Measurements from ENCODE around the gene MED13L. TPM values are rescaled to one million over a fixed set of nuclear protein-coding genes. Genes with fewer than 3 reads are reported as not detected.

MED13L gene
- total RNA-seq, 2 experiments from 2014 or later, result 203 to 208 TPM

DNA sequence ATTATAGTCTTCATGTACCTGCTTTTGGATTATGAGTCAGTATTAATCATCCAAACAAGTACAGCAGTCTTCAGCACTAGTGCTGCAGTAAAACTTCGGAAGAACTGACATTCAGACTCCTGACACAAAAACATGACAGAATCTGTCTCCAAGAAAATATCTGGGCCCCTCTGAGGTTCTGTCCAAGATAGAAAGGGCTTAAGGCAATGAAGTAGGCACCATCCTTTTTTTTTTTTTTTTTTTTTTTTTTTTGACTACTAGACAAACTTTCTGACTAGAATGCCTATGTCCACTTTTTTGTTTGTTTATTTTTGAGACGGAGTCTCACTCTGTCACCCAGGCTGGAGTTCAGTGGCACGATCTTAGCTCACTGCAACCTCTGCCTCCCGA lies 112.5 kb downstream of the MED13L start:
- POLR2A ChIA-PET, result no interaction called here
- Histone ChIP-seq H3K9me3 (ENCODE audit: control insufficient read depth in 1 of 2, insufficient read depth in 1 of 2, low read length in 2 of 2) (no peaks in the 10 kb centered on the region), H3K27me3 (ENCODE audit: control insufficient read depth in 1 of 2, insufficient read depth in 2 of 2, low read length in 2 of 2) (no peaks in the 10 kb centered on the region), H3K27ac (ENCODE audit: low read depth in 1 of 2, low read length in 2 of 2) (no peak overlapping the region), H3K4me1 (ENCODE audit: insufficient read depth, low read length) (peaks cover 9% of the 10 kb centered on the region), H3K36me3 (ENCODE audit: insufficient read depth, low read length) (no peaks in the 10 kb centered on the region), H3K4me3 (ENCODE audit: low read length) (no peak overlapping the region)
- CTCF ChIA-PET, result interaction anchor here (0.7 to 1.7 kb wide), 3 partner anchors 12 to 74 kb away, joined by 3 to 8 read pairs (median 5); no protein-coding TSS in a partner anchor
- no peaks in the 10 kb centered on the region for H3K9me3 Mint-ChIP-seq
- intact Hi-C loops (cut with DNase I, micrococcal nuclease), result no loop called here
- ATAC-seq (ENCODE audit: poor library complexity) (no peak), DNase-seq (no peak)
- peak overlapping the region; percentile 26 for H3K27ac Mint-ChIP-seq
- peak overlapping the region; percentile 25 for H3K4me3 Mint-ChIP-seq
- no peaks in the 10 kb centered on the region for H3K36me3 Mint-ChIP-seq (ENCODE audit: low read depth)
- TF ChIP-seq, protein P1, sequence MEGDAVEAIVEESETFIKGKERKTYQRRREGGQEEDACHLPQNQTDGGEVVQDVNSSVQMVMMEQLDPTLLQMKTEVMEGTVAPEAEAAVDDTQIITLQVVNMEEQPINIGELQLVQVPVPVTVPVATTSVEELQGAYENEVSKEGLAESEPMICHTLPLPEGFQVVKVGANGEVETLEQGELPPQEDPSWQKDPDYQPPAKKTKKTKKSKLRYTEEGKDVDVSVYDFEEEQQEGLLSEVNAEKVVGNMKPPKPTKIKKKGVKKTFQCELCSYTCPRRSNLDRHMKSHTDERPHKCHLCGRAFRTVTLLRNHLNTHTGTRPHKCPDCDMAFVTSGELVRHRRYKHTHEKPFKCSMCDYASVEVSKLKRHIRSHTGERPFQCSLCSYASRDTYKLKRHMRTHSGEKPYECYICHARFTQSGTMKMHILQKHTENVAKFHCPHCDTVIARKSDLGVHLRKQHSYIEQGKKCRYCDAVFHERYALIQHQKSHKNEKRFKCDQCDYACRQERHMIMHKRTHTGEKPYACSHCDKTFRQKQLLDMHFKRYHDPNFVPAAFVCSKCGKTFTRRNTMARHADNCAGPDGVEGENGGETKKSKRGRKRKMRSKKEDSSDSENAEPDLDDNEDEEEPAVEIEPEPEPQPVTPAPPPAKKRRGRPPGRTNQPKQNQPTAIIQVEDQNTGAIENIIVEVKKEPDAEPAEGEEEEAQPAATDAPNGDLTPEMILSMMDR (IDR thresholded peaks at IDR 0.05), result no peak
- H3K27me3 Mint-ChIP-seq, result no peaks in the 10 kb centered on the region
- H3K4me1 Mint-ChIP-seq (ENCODE audit: low read depth), result peaks cover 60% of the 10 kb centered on the region

DNA sequence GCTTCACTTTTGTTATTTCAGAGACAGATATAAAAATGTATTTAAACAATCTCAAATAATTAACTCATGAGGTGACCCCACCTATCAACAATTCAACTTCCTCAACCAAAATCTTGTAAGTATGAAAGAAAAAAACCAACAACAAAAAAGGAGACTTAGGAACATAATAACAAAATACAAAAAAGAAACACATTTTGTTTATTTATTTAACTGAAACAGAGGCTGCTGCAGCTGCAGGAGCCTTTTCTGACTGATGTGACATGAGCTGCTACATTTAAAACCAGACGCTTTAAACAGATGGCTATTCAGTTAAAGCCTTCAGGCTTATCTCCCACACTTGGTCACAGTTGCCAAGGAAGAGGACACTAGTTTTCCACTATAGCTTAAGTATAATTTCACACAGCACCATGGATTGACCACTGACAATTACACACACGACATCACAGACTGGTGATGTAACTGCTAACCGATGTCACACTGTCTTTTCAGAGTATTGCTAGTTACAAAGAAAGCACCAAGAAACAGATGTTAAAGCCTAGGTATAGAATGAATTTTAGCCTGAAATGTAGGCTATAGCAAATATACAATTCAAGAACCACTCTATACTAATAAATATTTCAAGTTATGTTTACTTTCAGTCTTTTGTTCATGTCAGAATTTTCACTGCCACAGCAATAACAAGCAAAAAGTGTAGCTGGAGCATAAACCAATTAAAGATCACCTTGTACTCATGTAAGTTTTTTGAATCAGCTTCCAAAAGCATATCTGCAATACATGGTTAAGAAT lies 113.0 kb downstream of the MED13L start:
- H3K36me3 ChIP-seq (ENCODE audit: insufficient read depth, low read length), result no peaks in the 10 kb centered on the region
- no peaks in the 10 kb centered on the region for H3K27me3 Mint-ChIP-seq
- H3K36me3 Mint-ChIP-seq (ENCODE audit: low read depth), result no peaks in the 10 kb centered on the region
- peaks cover 57% of the 10 kb centered on the region for H3K4me1 Mint-ChIP-seq (ENCODE audit: low read depth)
- TF ChIP-seq, protein P1 (IDR thresholded peaks at IDR 0.05), result no peak
- peak overlapping the region; percentile 25 for H3K4me3 Mint-ChIP-seq
- ATAC-seq (ENCODE audit: poor library complexity) (no peak), DNase-seq (no peak)
- H3K27ac Mint-ChIP-seq, result peak overlapping the region; percentile 26
- ChIA-PET POLR2A (no interaction called here), CTCF (interaction anchor here (0.8 to 1.7 kb wide), 3 partner anchors 12 to 54 kb away, joined by 3 to 8 read pairs (median 5); no protein-coding TSS in a partner anchor)
- H3K9me3 ChIP-seq (ENCODE audit: control insufficient read depth in 1 of 2, insufficient read depth in 1 of 2, low read length in 2 of 2), result no peaks in the 10 kb centered on the region
- H3K9me3 Mint-ChIP-seq, result no peaks in the 10 kb centered on the region
- peaks cover 9% of the 10 kb centered on the region for H3K4me1 ChIP-seq (ENCODE audit: insufficient read depth, low read length)
- no peak overlapping the region for H3K4me3 ChIP-seq (ENCODE audit: low read length)
- no peak overlapping the region for H3K27ac ChIP-seq (ENCODE audit: low read depth in 1 of 2, low read length in 2 of 2)
- intact Hi-C loops (cut with DNase I, micrococcal nuclease), result loop anchor here in 1 of 2 experiments (5.0 kb wide), 1 partner anchor 33 kb away; no protein-coding TSS in a partner anchor
- H3K27me3 ChIP-seq (ENCODE audit: control insufficient read depth in 1 of 2, insufficient read depth in 2 of 2, low read length in 2 of 2), result no peaks in the 10 kb centered on the region

DNA sequence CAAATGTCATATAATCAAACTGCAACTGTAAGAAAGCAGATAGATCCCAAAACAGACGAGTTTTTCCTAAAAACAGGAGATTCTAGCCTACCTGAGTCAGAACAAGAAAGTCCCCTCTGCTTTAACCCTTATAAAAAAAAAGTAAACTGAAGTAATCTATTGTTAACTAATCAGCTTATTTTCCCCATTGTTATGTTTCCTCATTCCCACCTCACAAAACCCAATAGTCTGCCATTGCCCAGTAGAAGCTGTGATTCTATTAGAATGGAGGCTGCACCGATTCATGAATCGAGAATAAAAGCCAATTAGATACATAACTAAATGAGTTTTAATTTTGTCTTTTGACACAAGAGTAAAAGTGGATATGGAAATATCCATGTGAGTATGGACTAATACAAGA lies 115.4 kb downstream of the MED13L start:
- H3K27ac ChIP-seq (ENCODE audit: low read depth in 1 of 2, low read length in 2 of 2), result no peak overlapping the region
- no peak overlapping the region for H3K27ac Mint-ChIP-seq
- ATAC-seq (ENCODE audit: poor library complexity) (no peak), DNase-seq (no peak)
- H3K4me3 Mint-ChIP-seq, result no peak overlapping the region
- ChIA-PET CTCF (interaction anchor here (0.6 to 1.4 kb wide), 2 partner anchors 43 to 741 kb away, joined by 3 to 5 read pairs; no protein-coding TSS in a partner anchor), POLR2A (interaction anchor here (1.2 kb wide), 1 partner anchor 10 kb away, joined by 3 read pairs; no protein-coding TSS in a partner anchor)
- no peaks in the 10 kb centered on the region for H3K9me3 ChIP-seq (ENCODE audit: control insufficient read depth in 1 of 2, insufficient read depth in 1 of 2, low read length in 2 of 2)
- peaks cover 9% of the 10 kb centered on the region for H3K4me1 ChIP-seq (ENCODE audit: insufficient read depth, low read length)
- H3K4me3 ChIP-seq (ENCODE audit: low read length), result no peak overlapping the region
- TF ChIP-seq, protein P1 (IDR thresholded peaks at IDR 0.05), result no peak
- no peaks in the 10 kb centered on the region for H3K27me3 ChIP-seq (ENCODE audit: control insufficient read depth in 1 of 2, insufficient read depth in 2 of 2, low read length in 2 of 2)
- intact Hi-C loops (cut with DNase I, micrococcal nuclease), result loop anchor here in 1 of 2 experiments (5.0 kb wide), 1 partner anchor 35 kb away; no protein-coding TSS in a partner anchor
- peaks cover 75% of the 10 kb centered on the region for H3K4me1 Mint-ChIP-seq (ENCODE audit: low read depth)
- H3K9me3 Mint-ChIP-seq, result no peaks in the 10 kb centered on the region
- no peaks in the 10 kb centered on the region for H3K36me3 ChIP-seq (ENCODE audit: insufficient read depth, low read length)
- H3K36me3 Mint-ChIP-seq (ENCODE audit: low read depth), result no peaks in the 10 kb centered on the region
- no peaks in the 10 kb centered on the region for H3K27me3 Mint-ChIP-seq
